ENCODE data around the gene SIKE1. TPM values are rescaled to one million over a fixed set of nuclear protein-coding genes. Genes with fewer than 3 reads are reported as not detected.
"Not testable (repeated sequence)": the region's sequence is repeated elsewhere in the genome, so short reads cannot be mapped to it uniquely, and the experiment has no call there.

The SIKE1 gene
- total RNA-seq (2014; rRNA removed; shearing (Covaris generic)): 77.7 and 79.4 TPM in 2 replicates

GRCh38 chr1:114780344-114781226 lies at the start of gene SIKE1:
TSS of gene SIKE1 (minus strand) at chr1:114780685. CDS start at chr1:114780607, 78 bp downstream.
- in situ Hi-C loops (cut with HindIII; ENCODE audit: low sequenced_read_pairs): no loop called here
- peak; percentile 97 for DNase-seq (ENCODE audit: low spot score)

- DNase-seq (ENCODE audit: low spot score); in situ Hi-C loops (cut with HindIII; ENCODE audit: low sequenced_read_pairs): not testable (repeated sequence)
Measured at GRCh38 chr1:114830075-114830474, 49.6 kb upstream of the SIKE1 start.

GRCh38 chr1:114828251-114828650 lies 47.8 kb upstream of the SIKE1 start:
- DNase-seq (ENCODE audit: low spot score): no peak
- in situ Hi-C loops (cut with HindIII; ENCODE audit: low sequenced_read_pairs): no loop called here

GRCh38 chr1:114821978-114822377 lies 41.5 kb upstream of the SIKE1 start:
- in situ Hi-C loops (cut with HindIII; ENCODE audit: low sequenced_read_pairs): no loop called here
- no peak for DNase-seq (ENCODE audit: low spot score)

- DNase-seq (ENCODE audit: low spot score): no peak
- in situ Hi-C loops (cut with HindIII; ENCODE audit: low sequenced_read_pairs): no loop called here
Measured at GRCh38 chr1:114820392-114820791, 39.9 kb upstream of the SIKE1 start.

GRCh38 chr1:114819869-114820268 lies 39.4 kb upstream of the SIKE1 start:
- no peak for DNase-seq (ENCODE audit: low spot score)
- in situ Hi-C loops (cut with HindIII; ENCODE audit: low sequenced_read_pairs): no loop called here

- in situ Hi-C loops (cut with HindIII; ENCODE audit: low sequenced_read_pairs); DNase-seq (ENCODE audit: low spot score): not testable (repeated sequence)
Measured at GRCh38 chr1:114804449-114804848, 24.0 kb upstream of the SIKE1 start.

GRCh38 chr1:114803001-114803400 lies 22.5 kb upstream of the SIKE1 start:
- DNase-seq (ENCODE audit: low spot score): no peak
- in situ Hi-C loops (cut with HindIII; ENCODE audit: low sequenced_read_pairs): no loop called here

- DNase-seq (ENCODE audit: low spot score): no peak
- in situ Hi-C loops (cut with HindIII; ENCODE audit: low sequenced_read_pairs): no loop called here
Measured at GRCh38 chr1:114794038-114794437, 13.6 kb upstream of the SIKE1 start.

GRCh38 chr1:114790581-114790980 lies 10.1 kb upstream of the SIKE1 start:
- in situ Hi-C loops (cut with HindIII; ENCODE audit: low sequenced_read_pairs); DNase-seq (ENCODE audit: low spot score): not testable (repeated sequence)

- DNase-seq (ENCODE audit: low spot score); in situ Hi-C loops (cut with HindIII; ENCODE audit: low sequenced_read_pairs): not testable (repeated sequence)
Measured at GRCh38 chr1:114786440-114786839, 6.0 kb upstream of the SIKE1 start.

- in situ Hi-C loops (cut with HindIII; ENCODE audit: low sequenced_read_pairs): no loop called here
- DNase-seq (ENCODE audit: low spot score): no peak
Measured at GRCh38 chr1:114782476-114782875, 2.0 kb upstream of the SIKE1 start.

GRCh38 chr1:114779722-114780121 lies 763 bp downstream of the SIKE1 start:
- no peak for DNase-seq (ENCODE audit: low spot score)
- in situ Hi-C loops (cut with HindIII; ENCODE audit: low sequenced_read_pairs): no loop called here

- in situ Hi-C loops (cut with HindIII; ENCODE audit: low sequenced_read_pairs); DNase-seq (ENCODE audit: low spot score): not testable (repeated sequence)
Measured at GRCh38 chr1:114776726-114777125, 3.8 kb downstream of the SIKE1 start.

GRCh38 chr1:114771992-114772391 lies 8.5 kb downstream of the SIKE1 start:
- in situ Hi-C loops (cut with HindIII; ENCODE audit: low sequenced_read_pairs): no loop called here

GRCh38 chr1:114770989-114771388 lies 9.5 kb downstream of the SIKE1 start:
- in situ Hi-C loops (cut with HindIII; ENCODE audit: low sequenced_read_pairs): no loop called here

More at GRCh38 chr1:114771992-114772391, 8.5 kb downstream of the SIKE1 start:
- DNase-seq (ENCODE audit: low spot score): no peak

GRCh38 chr1:114764689-114765088 lies 15.8 kb downstream of the SIKE1 start:
- in situ Hi-C loops (cut with HindIII; ENCODE audit: low sequenced_read_pairs): no loop called here
- no peak for DNase-seq (ENCODE audit: low spot score)

More at GRCh38 chr1:114770989-114771388, 9.5 kb downstream of the SIKE1 start:
- no peak for DNase-seq (ENCODE audit: low spot score)

GRCh38 chr1:114758256-114758832 lies 22.1 kb downstream of the SIKE1 start:
- in situ Hi-C loops (cut with HindIII; ENCODE audit: low sequenced_read_pairs): no loop called here
- no peak for DNase-seq (ENCODE audit: low spot score)

GRCh38 chr1:114757455-114758255 lies 22.8 kb downstream of the SIKE1 start, which contains the start of gene CSDE1:
TSS of gene CSDE1 (minus strand) at chr1:114757984. CDS start at chr1:114739890, 18,094 bp downstream.
- in situ Hi-C loops (cut with HindIII; ENCODE audit: low sequenced_read_pairs): no loop called here

More at GRCh38 chr1:114757455-114758255, 22.8 kb downstream of the SIKE1 start, which contains the start of gene CSDE1:
- peak; percentile 97 for DNase-seq (ENCODE audit: low spot score)

Data from G401 (cell line).